ENCODE measurements around the gene TAS2R60.
"Not testable (repeated sequence)": the region's sequence is repeated elsewhere in the genome, so short reads cannot be mapped to it uniquely, and the experiment has no call there.

TAS2R60 gene

DNA sequence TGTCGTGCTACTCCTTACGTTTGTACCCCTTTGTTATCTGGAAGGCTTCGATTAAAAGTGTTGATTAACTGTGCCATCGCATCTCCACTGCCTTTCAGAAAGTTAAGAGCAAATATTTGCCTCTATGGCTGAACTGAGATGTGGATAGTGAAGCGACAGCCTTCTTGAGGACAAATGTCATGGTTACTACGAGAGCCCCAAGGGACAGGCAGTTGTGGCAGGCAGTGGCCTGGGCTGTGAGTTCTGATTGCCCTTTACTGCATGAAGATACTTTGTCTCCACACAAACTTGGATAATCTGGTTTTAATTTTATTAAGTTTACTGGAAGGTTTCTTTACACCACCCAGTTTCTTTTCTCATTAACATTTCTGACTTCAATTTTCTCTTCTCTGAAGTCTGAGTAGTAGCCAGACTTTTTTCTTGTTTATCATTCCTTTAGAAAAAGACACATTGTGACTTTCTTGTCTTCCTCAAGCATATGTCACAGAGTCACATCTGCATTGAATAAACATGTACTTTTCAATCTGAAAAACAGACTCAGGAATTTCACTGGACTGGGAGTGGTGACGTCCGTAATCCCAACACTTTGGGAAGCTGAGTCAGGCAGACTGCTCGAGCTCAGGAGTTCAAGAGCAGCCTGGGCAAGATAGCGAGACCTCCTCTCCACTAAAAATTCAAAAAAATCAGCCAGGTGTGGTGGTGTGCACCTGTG is 36.0 kb downstream of the TAS2R60 start:
- no peak for DNase-seq

DNA sequence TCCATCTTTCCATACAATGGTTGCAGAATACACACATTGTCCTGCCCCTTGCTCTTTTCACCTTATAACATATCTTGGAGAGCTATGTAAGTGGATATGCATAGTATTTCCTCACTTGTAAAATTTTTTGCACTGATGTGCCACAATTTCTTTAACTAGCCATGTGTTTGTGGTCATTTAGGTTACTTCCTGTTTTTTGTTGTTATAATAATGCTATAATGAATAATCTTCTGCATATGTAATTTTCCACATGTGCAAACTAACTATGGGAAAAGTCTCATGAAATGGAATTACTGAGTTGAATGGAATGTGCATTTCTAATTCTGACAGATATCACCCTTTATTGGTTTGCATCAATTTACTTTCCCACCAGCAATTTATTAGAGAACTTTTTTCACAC is 37.2 kb downstream of the TAS2R60 start:
- DNase-seq: no peak

GRCh38 chr7:143484119-143484518 is 40.9 kb downstream of the TAS2R60 start:
- no peak for DNase-seq

DNA sequence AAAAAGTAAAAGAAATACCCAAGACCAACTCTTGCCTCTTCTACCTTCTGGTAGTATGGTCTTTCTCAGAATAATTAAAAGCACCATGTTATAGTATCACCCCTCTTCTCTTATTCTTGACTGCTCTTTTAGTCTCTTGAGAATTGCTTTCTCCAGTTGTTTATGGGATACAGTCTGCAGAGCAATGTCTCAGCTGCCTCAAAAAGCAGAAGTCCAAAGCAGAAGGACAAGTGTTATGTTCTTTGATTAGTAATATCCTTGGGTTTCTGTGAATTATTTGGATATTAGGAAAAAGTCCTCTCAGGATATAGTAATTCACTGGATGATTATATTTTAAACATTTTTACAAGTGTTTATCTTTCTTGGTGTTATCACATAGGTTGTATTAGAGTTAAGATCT is 41.8 kb downstream of the TAS2R60 start:
- no peak for DNase-seq

GRCh38 chr7:143485500-143485899 is 42.2 kb downstream of the TAS2R60 start:
- no peak for DNase-seq

- not testable (repeated sequence) for DNase-seq
Observed at GRCh38 chr7:143486266-143486665, 43.0 kb downstream of the TAS2R60 start.

DNA sequence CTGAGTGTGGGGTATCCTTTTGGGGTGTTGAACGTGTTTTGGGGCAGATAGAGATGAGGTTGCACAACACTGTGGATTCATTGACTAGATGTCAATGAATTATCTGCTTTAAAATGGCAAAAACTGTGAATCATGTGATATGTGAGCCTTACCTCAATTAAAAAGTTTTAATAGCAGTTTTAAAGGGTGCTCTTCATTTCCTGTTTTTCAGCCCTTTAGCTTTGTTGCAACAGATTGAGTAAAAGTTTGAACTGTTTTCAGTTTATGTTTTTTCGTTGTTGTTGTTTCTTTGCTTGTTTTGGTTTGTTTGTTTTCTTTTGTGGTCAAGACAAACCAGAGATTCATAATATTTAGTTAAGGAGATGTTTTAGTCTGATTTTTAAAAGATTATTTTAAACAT is 43.8 kb downstream of the TAS2R60 start:
- no peak for DNase-seq

DNA sequence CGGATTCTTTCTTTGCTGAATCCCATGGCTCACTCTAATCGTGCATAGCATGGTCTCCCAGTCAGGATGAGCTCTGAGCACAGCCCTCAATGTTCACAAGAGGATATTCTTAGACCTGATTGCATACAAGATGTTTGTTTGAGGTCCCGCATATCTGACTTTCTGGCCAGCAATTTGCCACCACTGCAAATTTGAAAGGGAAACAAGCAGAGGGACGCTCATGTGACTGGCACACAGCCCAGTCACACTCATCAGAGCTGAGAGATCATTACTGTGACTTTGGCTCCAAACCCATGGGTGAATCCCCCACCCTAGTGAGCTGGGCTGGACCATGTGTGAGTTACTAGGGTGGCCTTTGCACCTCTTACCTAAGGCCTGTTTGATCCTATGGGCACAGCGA is 44.3 kb downstream of the TAS2R60 start:
- no peak for DNase-seq

GRCh38 chr7:143490717-143491306 is 47.6 kb downstream of the TAS2R60 start:
- DNase-seq: peak; percentile 15

- DNase-seq: no peak
Observed at GRCh38 chr7:143492043-143492471, 48.8 kb downstream of the TAS2R60 start.

DNA sequence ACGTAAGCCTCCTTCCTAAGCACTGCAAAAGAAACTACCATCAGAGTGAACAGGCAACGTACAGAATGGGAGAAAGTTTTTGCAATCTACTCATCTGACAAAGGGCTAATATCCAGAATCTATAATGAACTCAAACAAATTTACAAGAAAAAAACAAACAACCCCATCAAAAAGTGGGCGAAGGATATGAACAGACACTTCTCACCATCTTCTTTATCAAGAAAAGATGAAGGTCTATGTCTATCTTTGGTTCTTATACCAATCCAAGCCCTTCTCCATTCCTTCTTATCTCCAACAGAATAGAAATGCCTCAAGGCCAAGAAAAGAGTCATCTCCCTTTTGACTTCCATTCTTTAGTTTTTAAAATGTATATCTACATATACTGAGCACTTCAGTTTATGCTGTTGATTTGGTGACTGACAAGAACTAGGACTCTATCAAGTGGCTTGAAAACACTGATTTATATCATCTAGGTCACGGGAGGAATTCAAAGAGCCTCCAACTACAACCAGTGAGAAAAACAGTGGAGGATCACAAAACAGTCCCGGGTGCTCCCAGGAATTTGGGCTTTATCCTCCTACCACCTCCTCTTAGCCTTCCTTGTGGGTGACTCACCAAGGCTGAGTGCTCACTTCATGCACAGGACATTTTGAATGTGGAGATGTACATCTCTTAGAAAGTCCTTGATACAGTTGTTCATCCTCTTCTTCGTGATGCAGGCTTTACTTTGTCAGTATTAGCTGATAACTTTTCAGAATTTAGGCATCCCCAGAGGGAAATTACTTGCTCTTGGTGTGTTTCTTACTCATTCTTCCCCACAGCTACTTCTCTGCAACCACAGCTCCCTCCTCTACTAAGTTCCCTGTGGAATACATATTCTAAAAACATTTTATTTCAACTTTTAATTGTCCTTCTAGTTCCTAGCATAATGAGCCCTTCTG is 49.8 kb downstream of the TAS2R60 start:
- no peak for DNase-seq

DNA sequence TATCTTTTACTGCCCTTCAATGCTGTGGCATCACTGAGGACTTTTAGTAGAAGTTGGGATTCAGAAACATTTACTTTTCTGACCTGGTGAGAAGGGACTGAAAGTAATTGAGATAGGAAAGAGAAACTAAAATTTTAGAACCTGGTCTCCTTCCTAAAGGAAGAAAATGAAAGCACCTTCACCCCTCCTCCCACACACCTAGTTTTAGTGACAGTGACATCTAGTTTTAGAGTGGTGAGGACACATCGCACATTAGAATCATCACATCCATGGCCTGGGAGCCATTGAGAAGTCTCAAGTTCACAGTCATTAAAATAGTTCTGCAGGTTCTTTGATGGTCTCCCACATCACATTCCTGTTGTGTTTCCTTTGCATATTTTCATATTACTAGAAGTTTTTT is 50.5 kb downstream of the TAS2R60 start:
- DNase-seq: no peak
